GM18868 (cell line): ENCODE results near the gene JAKMIP1.

Experiments
- ATAC-seq: cut with Tn5 transposase; IDR thresholded peaks from one replicate; pipeline ENCODE4 v1.9.1; 2021; ENCODE audit warnings: mild to moderate bottlenecking, moderate library complexity; ENCODE audit not compliant: unreplicated experiment

The JAKMIP1 gene

DNA sequence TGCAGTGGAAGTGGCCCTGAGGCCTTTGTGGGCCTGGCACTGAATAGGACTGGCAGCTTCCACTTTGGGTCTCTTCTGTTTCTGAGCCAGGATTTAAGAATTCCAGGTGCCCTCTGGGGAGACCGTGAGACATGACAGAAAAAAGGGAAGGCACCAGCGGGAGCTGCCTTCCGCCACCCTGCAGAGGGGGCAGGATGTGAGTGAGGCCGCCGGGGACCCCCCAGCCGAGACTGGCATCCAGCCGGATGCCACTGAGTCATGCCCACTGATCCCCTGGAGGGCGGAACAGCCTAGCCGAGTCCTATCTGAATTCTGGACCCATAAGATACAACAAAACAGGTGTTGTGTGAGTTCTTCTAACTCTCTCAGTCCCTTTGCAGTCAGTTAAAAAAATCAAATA lies 223.4 kb downstream of the JAKMIP1 start:
- no peak for ATAC-seq

DNA sequence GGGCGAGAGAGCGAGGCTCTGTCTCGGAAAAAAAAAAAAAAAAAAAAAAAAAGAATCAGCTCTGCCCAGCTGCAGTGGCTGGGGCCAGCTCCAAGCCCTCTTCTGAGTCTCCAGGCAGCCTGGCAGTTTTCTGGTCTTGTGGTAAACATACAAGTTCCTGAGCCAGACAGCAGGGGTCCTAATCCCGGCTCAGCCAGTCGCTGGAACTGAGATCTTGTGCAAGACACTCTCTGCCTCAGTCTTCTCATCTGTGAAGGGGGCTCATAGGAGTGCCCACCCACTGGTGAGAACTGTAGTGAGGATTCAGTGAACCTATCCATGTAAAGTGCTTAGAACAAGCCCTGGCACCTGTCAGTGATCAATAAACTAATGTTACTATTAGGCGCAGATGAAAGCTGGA lies 223.9 kb downstream of the JAKMIP1 start:
- no peak for ATAC-seq
